ENCODE data around the gene KIRREL1.

Gene KIRREL1

DNA sequence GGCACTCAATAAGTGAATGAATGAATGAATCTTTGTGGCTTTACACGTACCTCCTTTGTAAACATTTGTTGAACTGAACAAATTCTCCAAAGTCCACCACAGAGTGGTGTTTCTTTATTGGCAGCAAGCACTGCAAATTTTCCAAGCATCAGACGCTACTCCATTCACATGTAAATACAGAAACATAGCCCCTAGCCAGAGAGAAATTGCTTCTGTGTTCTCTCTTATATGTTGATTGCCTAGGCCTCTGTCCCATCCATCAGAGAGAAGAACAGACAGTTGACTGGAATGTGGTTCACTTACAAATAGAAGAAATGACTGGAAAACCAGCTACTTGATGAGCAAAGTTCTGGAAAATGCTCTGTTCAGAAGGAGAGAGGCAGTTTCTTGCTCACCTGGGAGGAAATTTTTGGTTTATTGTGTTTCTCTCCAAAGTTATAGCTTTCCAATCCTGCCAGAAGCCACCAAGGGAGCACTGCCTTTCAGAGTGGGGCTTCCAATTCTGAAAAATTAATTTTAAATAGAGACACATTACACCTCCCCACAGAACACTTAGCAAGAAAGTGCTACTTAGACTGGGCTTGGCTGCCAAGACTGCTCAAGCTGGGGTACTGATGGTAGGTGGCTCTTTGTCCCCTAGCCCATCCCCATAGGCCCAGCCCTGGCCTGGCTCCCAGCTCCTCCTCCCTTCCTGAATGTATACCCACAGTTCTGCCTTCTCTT lies 18.1 kb upstream of the KIRREL1 start:
- DNase-seq, result no peak

DNA sequence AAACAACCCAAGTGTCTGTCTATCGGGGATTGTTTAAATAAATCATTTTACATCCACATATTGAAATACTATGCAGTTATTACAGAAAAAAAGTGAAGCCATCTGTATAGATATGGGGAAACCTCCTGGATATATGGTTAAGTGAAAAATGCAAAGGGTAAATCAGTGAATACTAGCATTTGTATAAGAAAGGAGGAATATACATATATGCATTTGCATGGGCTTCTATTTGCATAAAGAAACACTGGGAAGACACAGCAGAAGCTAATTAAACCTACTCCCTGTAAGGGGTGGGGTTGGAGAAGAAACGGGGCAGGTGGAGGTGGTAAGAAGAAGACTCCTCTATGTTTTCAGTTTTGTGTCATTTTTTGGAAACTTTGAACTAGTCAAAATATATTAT lies 16.6 kb upstream of the KIRREL1 start:
- DNase-seq, result no peak

DNA sequence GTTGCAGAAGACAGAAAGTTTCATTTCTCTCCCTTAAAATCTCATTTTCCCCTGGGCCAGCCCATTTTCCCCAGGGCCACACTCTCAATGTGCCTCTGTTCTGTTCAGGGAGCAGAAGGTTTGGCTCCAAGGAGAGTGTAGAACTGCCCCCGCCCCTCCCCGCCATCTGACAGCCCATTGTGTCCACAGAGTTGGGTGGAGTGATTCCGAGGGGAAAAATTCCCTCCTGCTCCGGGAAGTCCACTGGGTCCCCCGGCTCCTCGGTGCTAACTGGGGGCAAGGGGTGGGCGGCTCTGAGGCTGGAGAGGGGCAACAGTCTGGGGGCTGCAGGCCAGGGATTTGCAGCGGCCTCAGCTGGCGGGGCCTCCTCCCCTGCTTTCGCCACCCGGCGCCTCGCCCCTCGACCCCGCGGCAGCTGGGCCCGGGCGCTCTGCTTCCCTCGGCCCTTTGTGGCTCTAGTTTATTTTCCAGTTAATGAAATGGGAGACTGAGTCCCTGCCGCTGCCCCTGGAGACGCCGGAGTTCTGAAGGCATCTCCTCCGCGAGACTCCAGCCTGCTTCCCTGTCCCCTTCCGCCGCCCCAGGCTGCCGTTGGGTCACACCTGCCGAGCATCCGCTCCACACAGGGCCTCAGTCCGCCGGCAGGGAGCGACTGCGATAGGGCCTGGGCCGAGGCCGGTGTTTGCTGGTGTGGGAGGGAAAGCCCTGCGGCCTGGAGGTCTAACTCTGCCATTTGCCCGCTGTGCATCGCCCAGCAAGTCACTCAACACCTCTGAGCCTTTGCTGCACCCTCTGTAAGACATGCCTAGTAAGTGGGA lies 14.7 kb upstream of the KIRREL1 start:
- no peak for DNase-seq

DNA sequence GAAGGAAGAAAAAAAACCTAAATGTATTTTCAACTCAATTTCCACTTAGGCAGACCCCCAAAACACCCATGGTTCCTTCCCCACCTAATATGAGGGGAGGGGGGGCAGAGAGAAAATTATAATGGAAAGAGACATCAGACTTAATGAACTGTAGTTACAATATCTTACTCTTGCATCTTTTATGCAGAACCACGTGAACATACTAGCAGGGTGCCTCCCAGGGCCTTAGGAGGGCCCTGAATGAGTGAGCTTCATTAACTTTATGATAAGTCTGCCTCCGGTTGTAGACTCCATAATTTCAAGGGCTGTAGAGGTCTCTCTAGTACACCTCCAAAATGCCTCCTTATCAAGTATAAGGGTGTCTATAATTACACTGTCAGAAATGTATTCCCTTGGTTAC lies 11.3 kb upstream of the KIRREL1 start:
- no peak for DNase-seq

DNA sequence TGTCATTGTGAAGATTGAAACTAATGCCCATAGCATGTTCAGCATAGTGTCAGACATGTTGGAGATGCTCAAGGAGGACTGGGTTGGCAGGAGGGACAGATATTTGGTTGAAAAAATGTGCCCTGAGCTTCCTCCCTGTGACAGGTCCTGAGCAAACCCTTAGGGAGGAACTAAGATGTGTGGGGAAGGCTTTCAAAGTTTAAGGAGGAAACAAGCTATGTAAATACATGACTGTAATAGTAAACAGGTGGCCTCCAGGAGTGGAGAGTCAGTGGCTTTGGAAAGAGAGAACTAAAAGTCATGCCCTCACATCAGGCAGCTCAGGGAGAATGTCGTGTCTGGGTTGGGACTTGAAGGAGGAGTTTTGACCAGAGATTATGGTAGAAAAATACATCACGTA lies 9.7 kb upstream of the KIRREL1 start:
- DNase-seq, result no peak

DNA sequence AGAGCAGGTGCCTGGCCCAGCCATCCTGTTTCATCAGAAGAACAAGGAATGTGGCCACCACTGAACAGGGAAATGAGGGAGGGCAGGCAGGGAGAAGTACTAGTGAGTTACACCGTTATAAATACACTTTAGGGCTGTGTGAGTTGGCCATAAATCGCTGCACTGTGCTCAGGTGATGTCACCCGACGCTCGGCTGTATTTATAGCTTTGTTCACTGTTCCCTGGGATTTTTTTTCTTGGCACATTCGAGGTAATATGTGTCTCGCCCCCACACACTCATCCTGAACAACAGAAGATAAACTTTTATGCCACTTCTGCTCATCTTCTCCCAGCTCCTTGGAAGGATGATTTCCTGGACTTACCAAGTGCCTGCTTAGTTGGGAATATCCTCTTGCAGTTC lies 9.0 kb upstream of the KIRREL1 start:
- no peak for DNase-seq

DNA sequence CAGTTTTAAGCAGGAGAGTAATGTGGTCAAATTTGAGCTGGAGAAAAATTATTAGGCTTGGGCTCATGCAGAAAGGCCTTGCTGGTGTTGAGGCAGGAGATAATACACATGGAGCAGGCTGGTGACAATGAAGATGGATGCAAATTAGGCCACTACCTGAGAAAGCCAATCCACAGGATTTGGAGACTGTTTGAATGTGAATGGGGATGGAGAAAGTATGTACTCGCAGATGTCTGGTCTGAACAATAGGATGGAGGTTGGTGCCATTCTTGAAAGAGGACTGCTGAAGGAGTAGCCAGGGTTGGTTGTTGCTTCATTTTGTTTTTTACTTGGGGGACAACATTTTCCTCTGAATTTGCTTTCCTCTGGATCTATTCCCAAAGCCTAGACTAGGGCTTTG lies 8.0 kb upstream of the KIRREL1 start:
- DNase-seq, result no peak

DNA sequence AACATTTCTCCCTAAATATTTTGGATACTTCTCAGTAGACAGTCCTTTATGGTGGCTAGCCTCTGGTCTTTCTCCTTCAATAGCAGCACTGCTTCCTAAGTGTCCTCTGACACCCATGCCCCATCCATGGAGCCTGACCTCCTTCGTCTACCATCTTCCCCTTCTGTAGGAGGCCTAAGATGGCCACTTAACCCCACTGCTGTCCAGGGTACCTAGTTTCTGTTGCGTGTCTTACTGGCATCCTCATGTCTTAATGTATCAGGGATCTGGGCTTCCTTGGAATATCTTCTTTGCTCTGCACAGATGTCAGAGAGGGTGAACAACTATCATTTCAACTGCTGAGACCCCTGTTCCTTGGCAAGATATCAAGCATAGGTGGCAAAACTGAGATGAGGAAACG lies 5.4 kb upstream of the KIRREL1 start:
- DNase-seq, result no peak

DNA sequence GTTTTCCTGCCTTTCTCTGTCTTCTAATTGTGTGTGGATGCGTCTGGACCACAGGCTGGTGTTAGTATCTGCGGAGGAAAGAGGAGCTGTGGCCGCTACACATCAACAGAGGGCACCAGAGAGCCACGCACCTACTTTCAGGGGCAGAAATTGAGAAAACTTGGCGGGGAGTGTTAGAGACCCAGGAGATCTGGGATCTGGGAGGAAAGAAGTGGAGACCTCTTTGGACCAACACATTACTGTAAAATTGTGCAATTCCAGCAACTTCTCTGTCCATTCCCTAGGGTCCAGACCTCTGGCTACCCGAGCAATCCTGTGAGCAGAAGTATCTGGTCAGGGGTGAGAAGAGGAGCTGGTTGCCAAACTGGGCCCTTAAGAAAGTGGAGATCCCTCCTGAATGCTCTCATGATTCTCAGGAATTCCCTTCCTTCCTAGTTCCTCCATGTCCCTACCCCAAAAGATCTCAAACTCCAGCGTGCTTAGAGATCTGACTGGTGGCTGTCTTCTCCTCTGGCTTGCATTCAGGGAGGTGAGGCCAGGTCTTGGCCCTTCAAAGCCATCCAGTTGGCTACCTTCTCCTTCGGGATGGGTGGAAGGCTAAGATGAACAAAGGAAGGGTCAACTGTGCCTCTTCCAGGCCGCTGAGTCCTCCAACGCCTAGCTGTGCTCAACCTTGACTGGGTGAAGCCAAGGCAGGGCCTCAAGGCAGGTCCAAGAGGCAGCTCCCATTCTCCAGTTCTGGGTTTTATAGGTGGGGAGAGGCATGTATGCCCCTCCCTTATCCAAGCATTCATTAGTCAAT lies 1.2 kb upstream of the KIRREL1 start:
- DNase-seq, result peak; percentile 23

DNA sequence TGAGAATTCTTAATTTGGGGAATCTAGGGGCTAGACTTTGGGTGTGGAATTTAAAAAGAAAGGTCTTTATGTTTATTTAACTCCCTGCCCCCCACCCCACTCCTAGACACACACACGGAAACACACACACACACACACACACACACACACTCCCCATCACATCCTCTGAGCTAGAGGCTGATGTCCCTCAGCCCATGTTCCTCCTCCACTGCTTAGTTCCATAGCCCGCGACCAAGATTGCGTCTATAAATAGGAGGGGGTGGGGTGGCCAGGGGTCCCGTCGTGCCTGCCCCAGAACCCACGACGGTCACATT lies 655 bp upstream of the KIRREL1 start:
- DNase-seq, result no peak

DNA sequence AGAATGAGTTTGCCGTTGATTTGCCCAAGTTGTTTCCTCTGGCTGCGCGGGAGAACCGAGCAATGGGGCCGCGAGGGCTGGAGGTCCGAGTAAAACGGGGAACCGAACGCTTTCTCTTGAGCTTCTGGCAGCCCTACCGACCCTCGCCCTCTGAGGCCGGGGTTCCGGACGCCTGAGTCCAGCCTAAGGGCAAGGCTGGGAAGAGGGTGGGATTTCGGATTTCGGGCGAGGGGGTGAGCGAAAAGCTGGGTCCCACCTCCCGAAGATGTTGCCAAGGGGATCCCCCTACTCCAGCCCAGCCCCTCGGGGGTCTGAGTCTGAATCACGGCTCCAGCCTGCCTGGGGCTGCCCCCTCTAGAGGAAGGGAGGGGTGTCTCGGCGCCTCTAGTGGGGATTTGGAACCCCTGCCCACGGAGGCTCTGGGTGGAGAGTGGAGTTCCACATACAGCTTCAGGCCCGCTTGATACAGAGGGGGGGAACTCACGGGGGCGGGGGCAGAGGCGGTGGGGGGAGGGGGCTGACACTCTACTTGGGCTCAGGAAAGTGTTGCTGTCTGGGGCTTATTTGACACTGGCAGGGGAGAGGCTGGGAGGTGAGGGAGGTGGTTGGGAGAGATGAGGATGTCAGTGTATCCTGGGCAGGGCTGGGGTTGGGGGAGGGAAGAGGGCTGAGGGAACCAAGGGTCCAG lies 617 bp downstream of the KIRREL1 start:
- no peak for DNase-seq

DNA sequence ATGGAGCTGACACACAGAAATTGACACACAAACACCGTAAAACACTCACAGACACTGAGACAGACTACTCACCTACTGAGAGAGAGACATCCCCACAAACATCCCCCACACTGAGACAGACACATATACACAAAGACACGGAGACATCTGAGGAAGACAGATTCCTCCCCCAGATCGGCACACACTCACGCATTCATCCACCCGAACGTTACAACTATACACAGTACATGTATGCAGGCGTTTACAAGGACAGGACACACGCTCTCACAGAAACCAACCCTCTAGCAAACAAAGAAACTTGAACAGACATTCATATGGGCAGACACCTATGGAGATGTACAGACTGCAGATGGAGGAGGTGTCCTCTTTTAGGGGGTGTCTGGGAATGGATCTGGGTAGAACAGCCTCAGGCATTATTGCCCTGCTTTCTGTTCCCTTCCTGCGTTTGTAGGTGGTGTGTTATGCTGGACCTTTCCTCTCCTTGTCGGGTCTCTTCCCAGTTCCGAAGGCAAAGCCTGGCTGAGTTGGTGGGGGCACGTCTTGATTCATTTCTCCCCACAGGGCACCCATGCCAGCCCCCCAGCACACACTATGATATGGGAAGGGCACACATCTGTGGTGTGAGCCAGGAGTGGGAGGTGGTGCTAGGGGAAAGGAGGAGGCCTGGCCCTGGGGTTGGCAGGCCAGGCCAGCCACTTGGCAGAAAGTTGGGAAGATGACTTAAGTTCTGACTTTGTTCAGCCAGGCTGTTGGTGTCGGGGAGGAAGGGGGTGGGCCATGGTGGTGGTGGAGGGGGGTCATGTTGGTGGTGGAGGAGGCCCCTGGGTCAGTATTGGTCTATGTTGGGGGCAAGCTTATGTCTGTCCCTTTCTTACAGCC lies 1.5 kb downstream of the KIRREL1 start:
- DNase-seq, result no peak

DNA sequence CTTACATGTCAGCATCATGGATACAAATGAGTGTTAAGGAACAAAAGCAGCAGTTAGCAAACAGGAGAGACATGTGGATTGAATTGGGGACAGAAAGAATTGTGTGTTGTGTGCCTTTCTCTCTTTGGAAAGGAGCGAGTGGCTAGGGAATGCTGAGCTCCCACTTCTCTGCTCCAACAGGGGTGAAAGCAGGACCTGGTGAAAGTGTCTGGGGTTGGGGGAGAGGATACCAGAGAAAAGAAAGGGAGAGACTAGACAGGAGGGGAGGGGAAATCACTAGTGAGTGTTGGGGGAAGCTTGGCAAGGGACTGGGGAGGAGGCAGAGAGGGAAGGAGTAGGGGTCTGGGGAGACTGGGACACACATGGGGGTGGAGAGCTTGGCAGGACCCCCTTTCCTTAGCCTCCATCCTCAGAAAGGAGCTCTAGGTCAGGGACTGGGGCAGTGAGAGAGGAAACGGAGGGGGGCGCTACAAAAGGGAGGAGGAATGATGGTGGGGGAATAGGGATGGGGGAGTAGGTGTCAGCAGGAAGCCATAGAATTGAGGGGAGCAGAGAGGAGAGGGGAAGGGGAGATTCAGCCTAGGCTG lies 2.2 kb downstream of the KIRREL1 start:
- DNase-seq, result no peak

DNA sequence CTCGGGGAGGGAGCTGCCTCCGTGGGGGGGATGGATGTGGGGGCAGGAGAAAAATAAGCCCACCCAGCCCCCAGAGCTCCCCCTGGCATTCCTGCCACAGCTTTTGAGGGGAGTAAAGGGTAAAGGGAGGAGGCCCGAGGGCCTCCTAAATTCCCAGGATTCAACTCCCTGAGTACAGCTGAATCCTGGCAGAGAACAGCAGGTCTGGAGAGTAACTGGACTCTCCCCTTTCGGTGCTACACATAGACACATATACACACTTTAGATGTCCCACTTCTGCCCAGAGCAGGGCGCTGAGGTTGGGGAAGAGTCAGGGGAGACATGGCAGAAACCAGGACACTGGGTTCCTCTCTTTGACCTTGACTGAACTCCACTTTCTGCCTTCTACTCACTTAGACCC lies 3.0 kb downstream of the KIRREL1 start:
- DNase-seq, result no peak

DNA sequence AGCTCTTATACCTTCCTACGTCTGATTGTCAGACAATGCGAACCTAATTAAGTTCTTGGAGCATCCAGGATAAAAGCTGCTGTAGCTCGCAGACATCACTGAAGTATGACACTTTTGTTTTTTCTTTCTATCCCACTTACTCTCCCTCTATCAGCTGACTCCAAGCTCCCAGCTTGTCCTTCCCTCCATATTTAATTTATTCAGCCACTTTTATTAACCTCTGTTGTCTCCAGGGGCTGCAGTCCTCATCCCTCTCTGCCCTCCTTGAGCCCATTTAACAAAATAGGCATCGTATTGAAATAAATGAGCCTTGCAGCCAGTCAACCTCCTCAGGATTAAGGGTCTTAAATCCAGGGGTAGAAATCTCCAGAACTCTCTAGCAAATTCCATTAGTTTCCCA lies 7.1 kb downstream of the KIRREL1 start:
- DNase-seq, result no peak

DNA sequence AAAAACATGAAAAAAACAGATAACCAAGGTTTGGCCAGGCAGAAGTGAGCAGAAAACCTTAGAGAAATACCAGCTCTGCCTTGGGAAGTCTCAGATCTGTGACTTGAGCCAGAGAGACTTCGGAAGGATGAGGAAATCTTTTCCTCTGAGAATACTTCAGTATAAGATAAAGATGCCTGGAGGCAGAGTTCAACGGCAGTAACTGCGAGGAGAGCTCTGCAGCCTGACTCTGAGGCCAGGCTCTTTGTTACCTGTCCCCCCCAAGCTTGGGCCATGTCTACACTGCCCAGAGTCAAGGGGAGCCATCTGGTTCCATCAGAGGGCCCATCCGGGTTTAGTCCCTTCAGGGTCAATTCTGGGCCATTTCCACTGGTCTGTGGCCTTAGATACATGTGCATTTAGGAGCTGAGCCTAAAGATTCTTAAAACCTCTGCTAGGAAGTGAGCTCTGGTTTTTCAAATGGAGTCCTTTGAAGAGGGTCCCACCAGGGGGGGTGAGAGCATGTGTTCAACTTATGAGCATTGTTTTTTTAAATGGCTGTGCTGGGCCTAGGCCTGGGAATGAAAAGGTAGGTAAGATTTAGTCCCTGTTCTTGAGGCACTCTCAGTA lies 8.7 kb downstream of the KIRREL1 start:
- no peak for DNase-seq

DNA sequence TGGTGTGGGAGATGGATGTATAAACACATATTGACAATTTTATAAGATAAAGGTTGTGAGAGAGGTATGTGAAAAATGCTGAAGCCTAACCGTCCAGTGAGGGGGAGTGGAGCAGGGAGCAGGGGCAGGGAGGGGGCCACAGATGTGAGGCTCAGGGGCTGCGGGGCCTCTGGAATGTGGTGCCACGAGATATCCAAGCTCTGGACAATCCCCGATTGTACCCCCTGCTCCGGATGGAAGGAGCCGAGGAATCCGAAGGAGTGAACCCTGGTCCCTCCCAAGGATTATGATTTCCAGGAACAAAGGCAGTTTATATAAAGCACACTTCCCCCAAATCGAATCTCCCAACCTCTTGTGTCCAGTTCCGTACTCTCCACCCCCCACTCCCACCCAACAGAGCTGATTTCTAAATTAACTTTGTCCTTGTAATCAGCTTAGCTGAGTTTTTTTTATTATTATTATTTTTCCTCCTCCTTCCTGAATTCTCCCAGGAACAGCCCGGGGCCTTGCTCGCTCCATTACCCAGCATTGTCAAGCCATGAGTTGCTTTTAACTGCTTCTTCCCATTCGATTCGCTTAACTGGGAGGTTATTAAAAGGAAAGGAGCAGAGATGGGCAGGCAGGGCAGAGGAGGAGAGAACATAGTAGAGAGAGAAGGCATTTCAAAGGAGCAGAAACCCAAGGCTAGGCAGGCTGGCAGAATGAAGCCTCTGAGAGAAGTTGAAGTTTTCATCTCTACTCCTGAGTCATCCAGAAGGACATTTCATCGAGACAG lies 9.4 kb downstream of the KIRREL1 start:
- DNase-seq, result no peak

DNA sequence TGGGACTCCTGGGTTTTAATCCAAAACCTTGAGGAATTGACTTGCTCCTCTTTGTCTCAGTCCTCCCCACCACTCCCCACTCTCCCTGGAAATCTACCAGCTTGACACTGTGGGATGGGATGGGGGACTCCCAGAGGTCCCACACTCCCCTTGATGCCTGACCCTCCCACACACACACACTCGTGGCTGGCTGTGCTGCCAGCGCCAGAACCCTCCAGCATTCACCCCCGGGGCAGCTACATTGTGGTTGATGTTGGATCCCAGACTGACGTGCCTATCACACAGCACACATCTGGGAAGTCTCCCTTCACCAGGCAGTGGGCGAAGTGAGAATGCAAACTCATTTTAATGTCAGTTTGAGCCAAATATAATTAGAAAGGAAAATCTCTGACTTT lies 10.0 kb downstream of the KIRREL1 start:
- no peak for DNase-seq

DNA sequence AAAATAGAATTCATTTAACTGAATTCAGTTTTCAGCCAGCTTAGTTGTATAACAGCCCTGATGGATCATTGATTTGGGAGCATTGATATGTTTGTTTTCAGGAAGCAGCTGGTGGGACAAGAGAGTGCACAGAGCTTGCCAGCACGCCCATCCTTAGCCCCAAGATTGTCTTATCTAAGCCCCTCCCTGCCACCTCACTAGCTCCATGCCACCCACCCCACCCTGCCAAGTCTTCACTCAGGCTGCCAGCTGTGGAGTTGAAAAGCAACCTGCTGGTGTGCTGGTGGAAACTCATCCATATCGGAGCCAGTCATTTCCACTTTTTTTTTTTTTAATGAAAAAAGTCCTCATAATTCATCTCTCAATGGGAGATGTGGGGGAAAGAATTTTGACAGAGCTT lies 11.8 kb downstream of the KIRREL1 start:
- no peak for DNase-seq

DNA sequence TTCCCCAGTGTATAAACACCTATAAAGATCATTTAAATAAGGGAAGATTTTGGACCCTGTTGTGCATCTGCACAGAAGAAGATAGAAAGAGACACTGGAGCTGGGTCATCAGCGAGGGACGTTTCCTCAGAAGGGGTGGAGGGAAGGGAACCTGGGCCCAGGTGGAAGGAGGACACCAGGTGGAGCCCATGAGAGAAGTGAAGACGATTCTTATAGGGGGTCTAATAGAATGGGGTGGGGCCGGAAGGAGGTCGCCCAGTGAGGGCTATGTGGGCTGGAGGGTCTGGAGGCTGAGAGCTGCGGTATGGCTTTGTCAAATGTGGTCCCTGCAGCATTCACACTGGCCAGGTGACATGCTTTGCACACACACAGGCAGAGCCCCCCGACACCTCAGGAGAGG lies 13.7 kb downstream of the KIRREL1 start:
- no peak for DNase-seq
